ENCODE results near the gene NUDT2. TPM values are rescaled to one million over a fixed set of nuclear protein-coding genes. Genes with fewer than 3 reads are reported as not detected.

Gene NUDT2
- total RNA-seq, 2 experiments from 2014 or later: 23.8 to 28.0 TPM

DNA sequence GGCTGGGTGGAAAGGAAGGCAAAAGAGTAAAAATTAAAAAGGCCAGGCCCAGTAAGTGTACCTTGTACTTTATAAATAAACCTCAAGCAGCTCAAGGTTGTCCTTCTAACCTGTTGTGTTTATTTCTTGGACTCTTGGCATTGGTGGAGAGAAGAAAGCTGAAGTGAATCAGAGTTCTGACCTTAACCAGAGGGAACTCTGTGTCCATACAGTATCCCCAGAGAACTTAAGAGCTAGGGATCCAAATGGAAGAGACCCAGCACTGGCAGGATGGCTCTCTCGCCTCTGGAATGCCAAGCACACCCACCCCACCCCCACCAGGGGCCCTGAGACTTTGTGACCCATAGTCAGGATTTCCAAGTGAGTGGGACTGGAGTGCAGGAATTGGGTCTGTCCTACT, 14.2 kb downstream of the NUDT2 start:
- no peak overlapping the region for H2AFZ ChIP-seq (ENCODE audit: low read length)
- H3K9me2 ChIP-seq (ENCODE audit: insufficient read depth, low read length): no peaks in the 10 kb centered on the region
- ChIA-PET POLR2A (no interaction called here), CTCF (ENCODE audit: unreplicated experiment) (no interaction called here)
- no peaks in the 10 kb centered on the region for H3K79me2 ChIP-seq (ENCODE audit: insufficient read depth, low read depth, low read length)
- no peaks in the 10 kb centered on the region for H3K9me3 ChIP-seq (ENCODE audit: low read length)
- no peak overlapping the region for H3K4me2 ChIP-seq (ENCODE audit: low read length)
- TF ChIP-seq EZH2phosphoT487 (IDR thresholded peaks at IDR 0.05; ENCODE audit: borderline replicate concordance, low read depth, low read length) (no peak), CTCF (conservative IDR thresholded peaks at IDR 0.05; ENCODE audit: low read length) (no peak)
- H3K4me3 ChIP-seq (ENCODE audit: low read depth, low read length, poor library complexity, severe bottlenecking): no peak overlapping the region
- H3K4me1 ChIP-seq (ENCODE audit: insufficient read depth, low read length, poor library complexity, severe bottlenecking): no peaks in the 10 kb centered on the region
- no peak for DNase-seq (ENCODE audit: low spot score)
- H4K20me1 ChIP-seq (ENCODE audit: insufficient read depth, low read length): no peaks in the 10 kb centered on the region
- peaks cover 42% of the 10 kb centered on the region for H3K36me3 ChIP-seq (ENCODE audit: insufficient read depth, low read length)
- intact Hi-C loops (cut with micrococcal nuclease; ENCODE audit: unreplicated experiment): no loop called here
- BruUV-seq (replicated peaks): no TSS peak
- no peak overlapping the region for H3K27ac ChIP-seq (ENCODE audit: low read depth, low read length, poor library complexity, severe bottlenecking)

GRCh38 chr9:34346873-34347799, 17.8 kb downstream of the NUDT2 start:
- BruUV-seq (replicated peaks): no TSS peak
- Histone ChIP-seq H3K27ac (ENCODE audit: low read depth, low read length, poor library complexity, severe bottlenecking) (no peak overlapping the region), H4K20me1 (ENCODE audit: insufficient read depth, low read length) (no peaks in the 10 kb centered on the region), H3K4me2 (ENCODE audit: low read length) (no peak overlapping the region), H3K9me2 (ENCODE audit: insufficient read depth, low read length) (no peaks in the 10 kb centered on the region), H3K36me3 (ENCODE audit: insufficient read depth, low read length) (peaks cover 17% of the 10 kb centered on the region; the same call in 1 of the 2 replicates), H3K79me2 (ENCODE audit: insufficient read depth, low read depth, low read length) (no peaks in the 10 kb centered on the region), H2AFZ (ENCODE audit: low read length) (no peak overlapping the region), H3K4me3 (ENCODE audit: low read depth, low read length, poor library complexity, severe bottlenecking) (no peak overlapping the region), H3K4me1 (ENCODE audit: insufficient read depth, low read length, poor library complexity, severe bottlenecking) (no peaks in the 10 kb centered on the region), H3K9me3 (ENCODE audit: low read length) (no peaks in the 10 kb centered on the region)
- ChIA-PET POLR2A (interaction anchor here (0.7 kb wide), 1 partner anchor 53 kb away, joined by 4 read pairs; no protein-coding TSS in a partner anchor), CTCF (ENCODE audit: unreplicated experiment) (no interaction called here)
- no peak for TF ChIP-seq EZH2phosphoT487 (IDR thresholded peaks at IDR 0.05; ENCODE audit: borderline replicate concordance, low read depth, low read length)
- TF ChIP-seq CTCF (conservative IDR thresholded peaks at IDR 0.05; ENCODE audit: low read length): no peak
- intact Hi-C loops (cut with micrococcal nuclease; ENCODE audit: unreplicated experiment): no loop called here
- no peak for DNase-seq (ENCODE audit: low spot score)

DNA sequence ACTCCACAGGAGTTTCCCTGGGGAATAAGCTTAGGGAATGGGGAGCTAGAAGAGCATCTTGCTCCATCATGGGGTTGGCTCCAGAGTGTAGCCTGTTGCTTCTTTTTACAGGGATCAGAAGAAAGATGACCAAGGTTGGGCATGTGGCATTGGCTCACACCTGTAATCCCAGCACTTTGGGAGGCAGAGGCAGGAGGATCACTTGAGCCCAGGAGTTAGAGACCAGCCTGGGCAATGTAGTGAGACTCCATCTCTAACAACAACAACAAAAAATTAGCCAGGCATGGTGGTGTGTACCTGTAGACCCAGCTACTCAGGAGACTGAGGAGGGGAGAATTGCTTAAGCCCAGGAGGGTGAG, 18.4 kb downstream of the NUDT2 start:
- H2AFZ ChIP-seq (ENCODE audit: low read length): no peak overlapping the region
- H3K4me2 ChIP-seq (ENCODE audit: low read length): no peak overlapping the region
- no peak overlapping the region for H3K27ac ChIP-seq (ENCODE audit: low read depth, low read length, poor library complexity, severe bottlenecking)
- peaks cover 12% of the 10 kb centered on the region; the same call in 1 of the 2 replicates for H3K36me3 ChIP-seq (ENCODE audit: insufficient read depth, low read length)
- no peaks in the 10 kb centered on the region for H3K79me2 ChIP-seq (ENCODE audit: insufficient read depth, low read depth, low read length)
- intact Hi-C loops (cut with micrococcal nuclease; ENCODE audit: unreplicated experiment): no loop called here
- H3K4me1 ChIP-seq (ENCODE audit: insufficient read depth, low read length, poor library complexity, severe bottlenecking): no peaks in the 10 kb centered on the region
- no peak overlapping the region for H3K4me3 ChIP-seq (ENCODE audit: low read depth, low read length, poor library complexity, severe bottlenecking)
- no TSS peak for BruUV-seq (replicated peaks)
- ChIA-PET POLR2A (no interaction called here), CTCF (ENCODE audit: unreplicated experiment) (no interaction called here)
- TF ChIP-seq EZH2phosphoT487 (IDR thresholded peaks at IDR 0.05; ENCODE audit: borderline replicate concordance, low read depth, low read length) (no peak), CTCF (conservative IDR thresholded peaks at IDR 0.05; ENCODE audit: low read length) (no peak)
- H3K9me3 ChIP-seq (ENCODE audit: low read length): no peaks in the 10 kb centered on the region
- DNase-seq (ENCODE audit: low spot score): no peak
- H3K9me2 ChIP-seq (ENCODE audit: insufficient read depth, low read length): no peaks in the 10 kb centered on the region
- H4K20me1 ChIP-seq (ENCODE audit: insufficient read depth, low read length): no peaks in the 10 kb centered on the region
